PC-9 (cell line): ENCODE measurements around the gene LMOD1.

Experiments used
- CTCF ChIP-seq: fragments of 200-600 bp; sonication (generic); conservative IDR thresholded peaks from 2 replicates; pipeline ENCODE4 v1.6.1; 2017; ENCODE audit warnings: mixed run types, antibody characterized with exemption, mild to moderate bottlenecking, moderate library complexity
- EZH2 ChIP-seq: fragments of 200-600 bp; sonication (generic); IDR thresholded peaks from 2 replicates; pipeline ENCODE4 v1.8.0; 2017; ENCODE audit warnings: antibody characterized with exemption, low read depth

- TF ChIP-seq EZH2 (no peak), CTCF (no peak)
These were observed 41.8 kb downstream of the LMOD1 start for GRCh38 chr1:201904579-201904978.
